ENCODE results near the gene GGCT.

GGCT gene

GRCh38 chr7:30504301-30505173, at the start of gene GGCT:
GGCT (minus strand) TSS chr7:30504829; CDS start chr7:30504709, 120 bp downstream.
- peak within 1 kb of the TSS; percentile 30 for H3K27ac ChIP-seq (ENCODE audit: low read depth, low read length)
- peaks cover 50% of the 10 kb centered on the region for H3K79me2 ChIP-seq (ENCODE audit: insufficient read depth, low read length)

GRCh38 chr7:30553546-30553945, 48.9 kb upstream of the GGCT start:
- TF ChIP-seq EZH2phosphoT487 (conservative IDR thresholded peaks at IDR 0.05; ENCODE audit: low read length) (no peak), CTCF (IDR thresholded peaks at IDR 0.05; ENCODE audit: insufficient read depth, low read length, poor library complexity, severe bottlenecking) (no peak)
- Histone ChIP-seq H3F3A (ENCODE audit: insufficient read depth) (no peaks in the 10 kb centered on the region), H3K9me3 (ENCODE audit: insufficient read depth, low read length) (no peaks in the 10 kb centered on the region), H3K27me3 (ENCODE audit: low read length) (no peaks in the 10 kb centered on the region), H3K4me3 (ENCODE audit: insufficient read depth, low read length, poor library complexity, severe bottlenecking) (no peak overlapping the region), H3K79me2 (ENCODE audit: insufficient read depth, low read length) (no peaks in the 10 kb centered on the region), H3K36me3 (ENCODE audit: low read length) (no peaks in the 10 kb centered on the region), H3K4me2 (ENCODE audit: low read depth, low read length, poor library complexity, severe bottlenecking) (no peak overlapping the region), H3K9me2 (replicated peaks; ENCODE audit: insufficient read depth, low read length) (no peaks in the 10 kb centered on the region), H3K27ac (ENCODE audit: low read depth, low read length) (no peak overlapping the region), H3K9ac (ENCODE audit: low read length) (no peak overlapping the region), H4K20me1 (ENCODE audit: low read depth, low read length) (no peaks in the 10 kb centered on the region), H2AFZ (ENCODE audit: low read depth, low read length, severe bottlenecking) (no peak overlapping the region)

More at GRCh38 chr7:30504301-30505173, at the start of gene GGCT:
- Histone ChIP-seq H3K4me2 (ENCODE audit: low read depth, low read length, poor library complexity, severe bottlenecking) (peak within 1 kb of the TSS; percentile 72), H3K9ac (ENCODE audit: low read length) (peak within 1 kb of the TSS; percentile 86), H3K27me3 (ENCODE audit: low read length) (no peaks in the 10 kb centered on the region), H3K4me3 (ENCODE audit: insufficient read depth, low read length, poor library complexity, severe bottlenecking) (peak within 1 kb of the TSS; percentile 67), H4K20me1 (ENCODE audit: low read depth, low read length) (no peaks in the 10 kb centered on the region), H3F3A (ENCODE audit: insufficient read depth) (no peaks in the 10 kb centered on the region), H3K9me3 (ENCODE audit: insufficient read depth, low read length) (no peaks in the 10 kb centered on the region), H3K9me2 (replicated peaks; ENCODE audit: insufficient read depth, low read length) (no peaks in the 10 kb centered on the region), H2AFZ (ENCODE audit: low read depth, low read length, severe bottlenecking) (peak within 1 kb of the TSS; percentile 75), H3K36me3 (ENCODE audit: low read length) (no peaks in the 10 kb centered on the region)
- TF ChIP-seq CTCF (IDR thresholded peaks at IDR 0.05; ENCODE audit: insufficient read depth, low read length, poor library complexity, severe bottlenecking) = no peak

- no peak overlapping the region for H3K4me2 ChIP-seq (ENCODE audit: low read depth, low read length, poor library complexity, severe bottlenecking)
- H3F3A ChIP-seq (ENCODE audit: insufficient read depth) = no peaks in the 10 kb centered on the region
- H4K20me1 ChIP-seq (ENCODE audit: low read depth, low read length) = no peaks in the 10 kb centered on the region
- H3K79me2 ChIP-seq (ENCODE audit: insufficient read depth, low read length) = no peaks in the 10 kb centered on the region
- no peak overlapping the region for H3K9ac ChIP-seq (ENCODE audit: low read length)
- no peaks in the 10 kb centered on the region for H3K36me3 ChIP-seq (ENCODE audit: low read length)
- no peaks in the 10 kb centered on the region for H3K27me3 ChIP-seq (ENCODE audit: low read length)
- no peaks in the 10 kb centered on the region for H3K9me2 ChIP-seq (replicated peaks; ENCODE audit: insufficient read depth, low read length)
- H3K27ac ChIP-seq (ENCODE audit: low read depth, low read length) = no peak overlapping the region
- no peak overlapping the region for H2AFZ ChIP-seq (ENCODE audit: low read depth, low read length, severe bottlenecking)
- no peak overlapping the region for H3K4me3 ChIP-seq (ENCODE audit: insufficient read depth, low read length, poor library complexity, severe bottlenecking)
- no peaks in the 10 kb centered on the region for H3K9me3 ChIP-seq (ENCODE audit: insufficient read depth, low read length)
- no peak for TF ChIP-seq CTCF (IDR thresholded peaks at IDR 0.05; ENCODE audit: insufficient read depth, low read length, poor library complexity, severe bottlenecking)
- no peak for TF ChIP-seq EZH2phosphoT487 (conservative IDR thresholded peaks at IDR 0.05; ENCODE audit: low read length)
Observed at GRCh38 chr7:30553141-30553540, 48.5 kb upstream of the GGCT start.
